NCI-H1048 (cell line): ENCODE measurements around the gene EXOC8.
"Not testable (repeated sequence)": the region's sequence is repeated elsewhere in the genome, so short reads cannot be mapped to it uniquely, and the experiment has no call there.

Experiments used
- DNase-seq: peaks from one replicate; lab custom pipeline; 2025; lab: John Stamatoyannopoulos, UW

The EXOC8 gene

DNA sequence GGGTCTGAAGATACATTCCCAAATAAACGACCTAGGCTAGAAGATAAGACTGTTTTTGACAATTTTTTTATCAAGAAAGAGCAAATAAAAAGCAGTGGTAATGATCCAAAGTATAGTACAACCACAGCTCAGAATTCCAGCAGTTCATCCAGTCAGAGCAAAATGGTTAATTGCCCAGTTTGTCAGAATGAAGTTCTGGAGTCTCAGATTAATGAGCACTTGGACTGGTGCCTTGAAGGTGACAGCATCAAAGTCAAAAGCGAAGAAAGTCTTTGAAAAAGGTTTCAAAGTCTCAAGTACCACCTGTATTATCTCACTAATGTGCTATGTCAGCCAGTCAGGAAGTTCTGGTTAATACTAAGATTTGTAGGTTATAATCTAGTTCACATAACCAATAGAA, 15.4 kb upstream of the EXOC8 start:
- DNase-seq = no peak

DNA sequence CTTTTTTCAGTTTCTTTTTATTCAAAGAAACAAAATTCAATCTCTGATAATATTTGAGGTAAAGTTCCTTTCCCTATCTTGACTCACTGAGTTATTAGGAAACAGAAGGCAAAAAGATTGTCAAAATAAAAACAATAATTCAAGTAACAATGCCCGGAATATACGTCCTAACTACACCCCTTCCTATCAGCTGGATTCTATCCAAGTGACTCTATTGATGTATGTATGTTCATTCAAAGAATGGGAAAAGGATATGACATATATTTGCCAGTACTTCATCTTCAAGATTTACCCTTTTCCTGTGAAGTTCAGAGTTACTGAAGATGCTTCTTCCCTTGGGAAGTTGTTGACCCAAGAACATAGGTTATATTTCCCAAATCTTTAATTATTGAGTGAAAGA, 14.2 kb upstream of the EXOC8 start:
- DNase-seq = no peak

DNA sequence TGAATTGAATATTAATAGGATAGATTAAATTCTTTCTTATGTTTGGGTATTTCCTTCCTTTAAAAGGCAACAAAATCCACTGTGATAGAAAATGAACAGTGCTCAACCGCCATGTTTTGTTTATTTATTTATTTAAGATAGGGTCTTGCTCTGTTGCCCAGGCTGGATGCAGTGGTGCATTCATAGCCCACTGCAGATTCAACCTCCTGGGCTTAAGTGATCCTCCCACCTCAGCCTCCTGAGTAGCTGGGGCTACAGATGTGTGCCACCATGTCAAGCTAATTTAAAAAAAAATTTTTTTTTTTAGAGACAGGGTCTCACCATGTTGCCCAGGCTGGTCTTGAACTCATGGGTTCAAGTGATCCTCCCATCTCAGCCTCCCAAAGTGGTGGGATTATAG, 11.2 kb upstream of the EXOC8 start:
- DNase-seq = not testable (repeated sequence)

DNA sequence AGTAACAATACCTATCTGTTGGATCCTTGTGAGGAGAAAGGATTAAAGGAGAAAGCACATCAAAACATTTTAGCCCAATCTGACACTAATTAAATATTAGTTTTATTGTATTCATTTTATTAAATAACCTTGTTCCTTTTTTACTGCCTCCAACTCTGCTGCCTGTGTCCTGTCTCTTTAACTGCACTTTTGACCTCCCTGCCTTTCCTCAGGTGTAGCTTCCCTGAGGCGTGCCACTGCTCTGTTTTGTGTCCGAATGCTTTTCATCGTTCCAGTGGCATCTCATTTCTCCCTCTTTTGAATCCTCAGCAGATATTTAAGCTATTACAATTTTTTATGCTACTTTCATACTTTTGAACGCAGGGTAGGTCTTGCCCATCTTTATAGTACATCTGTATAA, 10.8 kb upstream of the EXOC8 start:
- no peak for DNase-seq

DNA sequence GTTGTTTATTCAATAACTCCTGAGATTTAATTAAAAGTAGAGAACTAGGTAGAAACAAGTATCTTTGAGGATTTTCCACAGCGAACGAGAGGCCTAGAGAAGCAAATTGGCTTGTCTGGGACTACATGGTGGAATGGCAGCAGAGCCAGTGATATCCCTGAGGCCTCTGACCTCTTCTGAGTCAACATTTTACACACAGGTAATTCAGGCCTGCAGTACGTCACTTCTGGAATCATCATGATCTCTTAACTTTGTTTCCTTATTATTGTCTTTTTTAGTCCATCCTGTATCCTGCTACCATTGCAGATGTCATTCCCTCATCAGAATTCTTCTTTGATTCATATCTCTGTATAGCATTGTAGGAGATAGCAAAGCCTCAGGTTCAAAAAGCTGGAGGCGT, 10.3 kb upstream of the EXOC8 start:
- no peak for DNase-seq

DNA sequence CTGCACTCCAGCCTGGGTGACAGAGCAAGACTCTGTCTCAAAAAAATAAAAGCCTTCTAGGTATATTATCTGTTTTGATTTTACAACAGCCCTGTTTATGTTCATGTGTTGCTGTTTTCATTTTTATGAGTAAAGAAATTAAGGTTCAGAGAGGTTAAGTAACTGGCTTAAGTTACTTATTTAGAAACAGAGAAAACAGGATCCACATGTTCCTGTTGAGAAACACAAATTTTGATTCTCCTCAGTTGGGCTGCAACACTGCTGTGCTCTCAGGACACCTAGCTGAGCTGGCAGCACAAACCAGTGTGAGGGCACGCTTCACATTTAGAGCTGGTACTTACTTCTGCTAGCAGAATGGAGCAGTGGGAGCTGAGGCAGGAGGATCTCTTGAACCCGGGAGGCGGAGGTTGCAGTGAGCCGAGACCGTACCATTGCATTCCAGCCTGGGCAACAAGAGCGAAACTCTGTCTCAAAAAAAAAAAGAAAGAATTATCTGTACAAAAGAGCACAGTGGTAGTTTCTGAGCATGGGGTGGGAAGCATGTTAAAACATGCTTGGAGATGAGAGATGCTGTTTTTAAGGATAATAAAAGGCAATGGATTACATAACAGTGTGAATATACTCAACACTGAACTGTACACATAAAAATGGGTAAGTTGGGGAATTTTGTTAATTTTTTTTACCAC, 2.8 kb upstream of the EXOC8 start:
- no peak for DNase-seq

DNA sequence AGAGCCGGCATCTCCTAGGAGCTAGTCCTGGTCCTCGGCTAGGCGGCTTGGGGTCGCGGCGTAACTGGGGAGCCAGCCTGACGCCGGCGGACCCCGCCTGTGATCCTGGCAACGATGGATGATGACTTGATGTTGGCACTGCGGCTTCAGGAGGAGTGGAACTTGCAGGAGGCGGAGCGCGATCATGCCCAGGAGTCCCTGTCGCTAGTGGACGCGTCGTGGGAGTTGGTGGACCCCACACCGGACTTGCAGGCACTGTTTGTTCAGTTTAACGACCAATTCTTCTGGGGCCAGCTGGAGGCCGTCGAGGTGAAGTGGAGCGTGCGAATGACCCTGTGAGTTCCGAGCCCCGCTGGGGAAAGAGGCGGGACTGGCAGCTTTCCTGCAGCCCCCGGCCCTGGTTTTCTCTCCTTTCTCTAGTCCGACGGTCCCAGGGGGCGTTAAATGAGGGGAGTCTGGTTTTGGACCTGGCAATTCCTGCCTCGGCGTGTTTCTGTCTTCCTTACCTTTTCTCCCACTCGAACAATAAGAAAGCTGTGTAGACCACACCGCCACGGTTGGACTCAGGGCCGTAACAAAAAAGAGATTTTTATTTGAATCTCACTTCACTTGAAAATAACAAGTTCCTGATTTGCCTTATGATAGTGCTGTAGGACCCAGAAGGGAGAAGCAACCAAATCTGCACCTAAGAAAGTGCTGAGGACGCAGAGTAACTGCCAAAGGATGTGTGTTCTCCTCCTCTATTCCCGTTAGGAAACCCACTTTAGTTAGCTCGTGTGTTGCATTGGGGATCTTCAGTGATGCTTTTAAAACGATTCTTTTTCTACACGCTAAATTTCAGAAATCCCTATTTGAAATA, 847 bp upstream of the EXOC8 start, which contains the start of gene SPRTN:
Gene SPRTN, plus strand, starts transcription at position 24 of the 859 bp plus-strand sequence. Its CDS starts 91 bp downstream, at position 115.
- no peak for DNase-seq

DNA sequence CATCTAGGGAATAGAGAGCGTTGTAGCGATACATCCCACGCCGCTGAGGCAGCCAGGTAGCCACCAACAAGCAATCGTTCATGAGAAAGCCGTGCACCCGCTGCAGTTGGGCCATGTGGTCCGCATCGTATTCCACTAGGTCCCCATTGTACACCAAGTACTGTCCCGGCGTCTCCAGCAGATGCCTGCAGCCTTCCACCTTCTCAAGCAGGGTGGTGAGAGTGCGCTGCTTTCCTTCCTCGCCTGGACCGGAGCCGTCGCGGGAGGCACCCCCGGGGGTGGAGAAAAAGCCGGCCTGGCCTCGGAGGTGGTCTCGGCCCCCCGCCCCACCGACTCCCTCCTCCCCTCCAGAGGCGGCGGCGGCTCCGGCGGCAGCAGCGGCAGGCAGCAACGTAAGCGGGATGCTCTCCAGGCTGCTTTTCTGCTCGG, 595 bp downstream of the EXOC8 start:
- DNase-seq = no peak

DNA sequence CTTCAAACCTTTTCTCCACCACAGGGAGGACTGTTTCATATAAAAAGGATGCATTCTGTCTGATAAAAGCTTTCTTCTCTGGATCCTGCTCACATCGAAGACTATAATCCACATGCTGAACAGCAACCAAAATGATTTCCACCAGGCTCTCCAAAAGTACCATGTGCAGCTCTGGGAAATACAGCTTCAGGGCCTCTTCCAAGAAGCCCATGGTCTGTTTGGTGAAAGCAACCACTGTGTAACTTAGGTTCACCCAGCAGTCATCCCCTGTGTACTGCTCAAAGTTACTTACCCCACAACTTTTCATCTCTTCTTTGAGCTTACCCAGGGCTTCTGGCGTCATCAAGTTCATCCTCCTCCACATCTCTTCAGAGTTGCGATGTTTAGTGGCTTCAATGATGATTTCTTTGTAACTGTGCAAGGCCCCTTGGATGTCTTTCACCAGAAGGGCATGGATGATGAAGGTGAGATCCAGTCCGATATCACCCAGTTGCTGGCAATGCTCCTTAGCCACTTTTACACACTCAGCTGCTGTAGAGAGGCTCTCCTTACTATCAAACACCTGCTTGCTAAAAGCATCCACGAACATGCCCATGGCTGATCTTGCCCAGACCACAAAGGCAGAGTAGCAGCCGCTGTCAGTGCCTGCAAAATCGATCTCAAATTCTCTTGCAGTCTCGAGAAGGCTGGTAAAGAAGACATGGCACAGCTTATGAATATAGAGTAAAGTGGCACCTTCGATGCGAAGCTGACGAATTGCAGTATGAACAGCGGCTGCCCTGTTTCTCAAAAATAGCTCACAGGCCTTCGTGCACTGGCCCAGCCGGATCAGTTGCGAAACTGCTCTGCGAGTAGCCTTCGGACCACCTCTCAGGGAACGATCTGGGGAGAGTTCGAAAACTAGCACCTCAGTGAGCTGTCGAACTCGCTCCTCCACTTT, 1.7 kb downstream of the EXOC8 start:
- no peak for DNase-seq

DNA sequence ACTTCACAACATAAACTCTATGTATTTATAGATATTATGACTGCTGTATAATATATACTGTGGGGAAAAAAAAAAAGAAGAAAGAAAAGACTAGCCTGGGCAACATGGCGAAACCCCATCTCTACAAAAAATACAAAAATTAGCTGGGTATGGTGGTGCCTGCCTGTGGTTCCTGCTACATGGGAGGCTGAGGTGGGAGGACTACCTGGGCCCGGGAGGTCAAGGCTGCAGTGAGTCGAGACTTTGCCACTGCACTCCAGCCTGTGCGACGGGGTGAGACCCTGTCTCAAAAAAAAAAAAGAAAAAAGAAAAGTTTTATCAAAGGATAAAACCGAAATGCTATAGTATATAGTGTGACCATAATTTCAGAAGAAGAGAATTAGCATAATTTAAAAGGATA, 2.7 kb downstream of the EXOC8 start:
- no peak for DNase-seq

DNA sequence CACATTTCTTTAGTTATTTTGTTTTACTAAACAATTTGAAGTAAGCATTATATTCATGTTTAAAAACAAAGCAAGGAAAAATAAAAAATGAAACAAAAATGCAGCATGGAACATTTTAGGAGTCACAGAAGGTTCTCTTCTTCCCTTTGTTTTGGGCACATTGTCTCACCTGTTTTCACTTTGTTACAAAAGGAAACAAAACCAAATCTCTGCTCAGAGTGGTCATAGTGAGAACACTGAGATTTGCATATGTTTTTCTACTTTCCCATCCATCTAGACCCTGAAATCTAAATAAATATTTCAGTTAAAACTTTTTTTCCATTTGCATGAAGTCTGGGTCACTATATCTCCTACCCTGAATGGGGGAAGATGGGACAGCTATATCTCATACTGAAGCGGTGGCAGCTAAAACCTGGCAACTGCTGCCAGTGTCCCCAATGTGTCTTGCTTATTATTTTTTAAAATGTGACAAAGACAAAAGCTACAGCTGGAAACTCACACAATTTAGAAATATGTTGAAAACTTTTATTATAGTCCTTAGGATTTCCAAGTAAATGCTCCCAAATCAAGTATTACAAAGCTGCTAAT, 3.5 kb downstream of the EXOC8 start:
- no peak for DNase-seq

DNA sequence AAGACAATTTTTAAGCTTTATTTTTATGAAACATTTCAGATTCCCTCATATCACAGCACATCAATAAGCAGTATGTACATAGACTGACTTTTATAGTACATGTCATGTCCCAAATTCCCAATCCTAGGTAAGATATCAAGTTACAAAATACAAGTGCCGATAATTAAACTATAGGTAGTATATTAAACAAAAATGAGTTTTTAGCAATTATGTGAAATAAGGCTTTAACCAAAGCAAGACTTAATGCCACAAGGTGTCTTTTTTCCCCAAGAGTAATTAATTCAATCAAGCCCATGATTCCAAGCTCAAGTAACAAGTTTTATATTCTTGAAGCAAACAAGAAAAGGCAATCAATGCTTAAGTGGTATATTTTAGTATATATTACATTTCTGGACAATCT, 4.9 kb downstream of the EXOC8 start:
- no peak for DNase-seq

DNA sequence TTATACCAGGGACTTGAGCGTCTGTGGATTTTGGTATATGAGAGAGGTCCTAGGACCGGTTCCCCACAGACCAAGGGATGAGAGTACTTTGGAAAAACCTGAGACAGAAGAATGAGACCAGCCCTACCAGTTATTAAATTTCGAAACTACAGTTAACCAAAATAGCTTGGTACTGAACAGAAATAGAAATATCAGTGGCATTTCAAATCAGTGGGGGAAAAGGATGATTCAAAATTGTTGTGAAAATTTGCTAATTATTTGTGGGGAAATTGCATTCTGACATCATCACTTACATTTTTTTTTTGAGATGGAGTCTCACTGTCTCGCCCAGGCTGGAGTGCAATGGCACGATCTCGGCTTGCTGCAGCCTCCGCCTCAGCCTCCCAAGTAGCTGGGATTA, 8.2 kb downstream of the EXOC8 start:
- no peak for DNase-seq

DNA sequence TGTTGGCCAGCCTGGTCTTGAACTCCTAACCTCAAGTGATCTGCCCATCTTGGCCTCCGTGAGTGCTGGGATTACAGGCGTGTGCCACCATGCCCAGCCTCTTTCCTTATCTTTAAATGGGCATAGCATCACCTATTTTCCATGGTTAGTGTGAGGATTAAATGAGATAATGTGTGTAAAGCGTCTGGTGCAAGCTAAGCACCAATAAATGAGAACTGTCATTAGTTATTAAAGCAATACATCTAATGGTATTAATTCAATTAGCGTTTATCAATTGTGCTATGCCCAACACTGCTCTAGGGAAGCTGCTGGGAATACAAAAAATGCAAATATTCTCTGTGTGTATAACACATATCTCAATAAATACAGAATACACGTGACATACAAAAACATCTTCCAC, 10.0 kb downstream of the EXOC8 start:
- no peak for DNase-seq

DNA sequence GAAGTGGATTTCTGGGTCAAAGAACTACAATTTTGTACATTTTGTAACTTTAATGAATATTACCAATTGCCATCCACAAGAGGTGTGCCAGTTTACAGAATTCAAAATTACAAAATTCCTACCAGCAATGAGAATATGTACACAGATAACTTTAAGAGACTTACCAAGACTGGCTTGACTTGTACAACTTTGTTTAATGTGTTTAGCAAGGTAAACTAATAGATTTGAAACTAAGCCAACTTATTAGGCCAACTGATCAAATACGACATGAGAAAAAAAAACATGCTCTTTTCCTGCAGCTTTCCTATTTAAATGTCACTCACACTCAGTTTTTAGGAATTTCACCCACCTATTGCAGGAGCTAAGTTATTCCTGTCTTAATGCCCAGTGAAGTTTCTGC, 11.4 kb downstream of the EXOC8 start:
- DNase-seq = no peak

DNA sequence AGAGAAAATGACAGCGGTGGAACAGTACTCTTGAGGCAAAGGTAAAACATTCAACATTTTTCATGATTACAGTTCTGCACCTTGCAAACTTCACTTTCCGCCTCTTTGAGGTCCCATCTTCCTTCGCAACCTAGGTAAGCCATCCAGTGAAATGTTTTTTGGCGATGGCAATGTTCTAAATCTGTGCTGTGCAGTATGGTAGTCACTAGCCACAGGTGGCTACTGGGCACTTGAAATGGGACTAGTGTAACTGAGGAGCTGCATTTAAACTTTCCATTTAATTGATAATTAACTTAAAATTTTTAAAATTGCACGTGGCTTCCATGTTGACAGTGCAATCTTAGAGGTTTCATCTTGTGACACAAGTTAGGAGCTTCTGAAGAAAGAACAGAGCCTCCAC, 13.0 kb downstream of the EXOC8 start:
- DNase-seq = no peak

DNA sequence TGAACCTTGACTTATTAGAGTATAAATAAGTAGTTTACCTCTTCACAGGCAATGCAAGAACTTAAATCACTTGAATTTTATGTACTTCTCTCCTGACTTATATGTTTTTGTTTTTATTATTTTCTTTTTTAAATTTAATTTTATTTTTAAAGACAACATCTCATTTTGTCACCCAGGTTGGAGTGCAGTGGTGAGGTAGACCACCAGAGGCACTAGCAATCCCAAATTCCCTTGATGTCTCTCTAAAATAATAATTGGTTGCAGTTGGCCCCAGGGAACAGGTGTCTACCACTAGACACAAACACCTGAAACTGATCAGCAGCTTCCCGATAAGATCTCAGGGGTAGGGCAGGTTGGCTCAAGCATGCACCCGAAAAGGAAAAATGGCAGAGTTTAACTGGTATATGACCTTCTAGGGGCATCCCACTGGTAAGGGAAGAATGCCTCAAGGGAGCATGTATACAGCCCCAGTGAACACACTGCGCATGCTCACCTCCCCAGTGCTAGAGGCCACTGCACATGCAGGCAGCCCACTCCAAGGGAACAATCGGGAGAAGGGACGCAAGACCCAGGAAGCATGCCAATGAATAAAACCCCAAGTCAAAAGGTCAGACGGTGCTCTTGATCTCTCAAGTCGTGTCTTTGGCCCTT, 14.6 kb downstream of the EXOC8 start:
- DNase-seq = no peak

DNA sequence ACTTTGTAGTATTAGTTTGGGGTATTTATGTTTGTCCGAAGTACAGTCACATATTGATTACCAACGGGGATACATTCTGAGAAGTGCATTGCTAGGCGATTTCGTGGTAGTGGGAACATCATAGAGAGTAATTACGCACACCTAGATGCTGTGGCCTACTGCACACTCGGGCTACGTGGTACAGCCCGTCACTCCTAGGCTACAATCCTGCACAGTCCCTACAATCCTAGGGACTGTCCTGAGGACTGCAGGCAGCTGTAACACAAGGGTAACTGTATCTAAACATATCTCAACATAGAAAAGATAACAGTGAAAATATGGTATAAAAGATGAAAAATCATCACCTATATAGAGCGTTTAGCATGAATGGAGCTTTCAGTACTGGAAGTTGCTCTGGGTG, 18.6 kb downstream of the EXOC8 start:
- DNase-seq = no peak

DNA sequence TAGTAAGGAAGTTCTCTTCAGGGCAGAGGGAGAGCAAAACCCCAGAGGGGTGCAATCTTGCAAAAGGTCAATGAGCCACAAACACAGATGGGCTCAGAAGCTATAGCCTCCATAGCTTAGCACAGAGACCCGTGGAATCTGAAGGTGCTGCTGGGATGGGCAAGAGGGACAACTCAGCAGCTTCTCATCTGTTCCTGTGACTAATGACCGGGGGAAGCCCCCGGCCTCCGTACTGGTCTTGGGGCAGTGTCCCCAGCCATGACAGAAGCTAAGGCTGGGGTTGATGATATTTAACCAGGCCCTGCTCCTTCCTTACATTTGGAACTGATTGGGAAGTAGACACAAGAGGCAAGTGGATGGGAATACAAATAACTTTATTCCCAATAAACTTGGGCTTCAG, 19.1 kb downstream of the EXOC8 start:
- DNase-seq = no peak

DNA sequence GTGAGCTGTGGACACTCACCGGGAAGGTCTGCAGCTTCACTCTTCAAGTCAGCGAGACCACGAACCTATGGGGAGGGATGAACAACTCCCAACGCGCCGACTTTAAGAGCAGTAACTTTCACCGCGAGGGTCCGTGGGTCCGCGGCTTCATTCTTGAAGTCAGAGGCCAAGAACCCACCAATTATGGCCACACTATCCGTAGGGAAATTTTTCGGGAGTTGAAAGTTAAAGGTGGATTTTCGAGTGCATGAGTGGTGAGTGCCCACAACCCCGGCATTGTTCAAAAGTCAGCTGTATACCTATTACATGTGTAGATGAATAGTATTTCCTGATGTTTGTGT, 19.7 kb downstream of the EXOC8 start:
- no peak for DNase-seq

DNA sequence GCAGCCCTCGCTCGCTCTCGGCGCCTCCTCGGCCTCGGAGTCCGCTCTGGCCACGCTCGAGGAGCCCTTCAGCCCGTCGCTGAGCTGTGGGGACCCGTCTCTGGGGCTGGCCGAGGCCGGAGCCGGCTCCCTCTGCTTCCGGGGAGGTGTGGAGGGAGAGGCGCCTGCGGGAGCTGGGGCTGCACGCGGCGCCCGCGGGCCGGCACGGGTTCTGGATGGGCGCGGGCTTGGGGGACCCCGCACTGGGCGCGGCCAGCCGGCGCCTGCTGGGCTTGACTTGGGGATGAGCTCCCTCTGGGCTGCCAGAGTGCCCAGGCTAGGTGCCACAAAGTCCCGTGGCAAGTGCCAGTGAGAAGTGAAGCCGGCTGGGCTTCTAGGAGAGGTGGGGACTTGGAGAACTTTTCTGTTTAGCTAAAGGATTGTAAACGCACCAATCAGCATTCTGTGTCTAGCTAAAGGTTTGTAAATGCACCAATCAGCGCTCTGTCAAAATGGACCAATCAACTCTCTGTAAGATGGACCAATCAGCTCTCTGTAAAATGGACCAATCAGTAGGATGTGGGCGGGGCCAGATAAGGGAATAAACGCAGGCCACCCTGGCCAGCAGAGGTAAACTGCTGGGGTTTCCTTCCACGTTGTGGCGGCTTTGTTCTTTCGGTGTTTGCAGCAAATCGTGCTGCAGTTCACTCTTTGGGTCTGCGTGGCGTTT, 20.2 kb downstream of the EXOC8 start:
- no peak for DNase-seq
